ENCODE data around the gene TWSG1. TPM values are rescaled to one million over a fixed set of nuclear protein-coding genes. Genes with fewer than 3 reads are reported as not detected.
A peak's percentile ranks its signal among the peaks of the same experiment; 100 is the strongest.

The TWSG1 gene
- total and polyA plus RNA-seq, 10 of the 15 experiments (the other 5 are each of a cell fraction or from before 2014, with no cell fraction given): 11.1 to 45.1 (median 27.7) TPM

GRCh38 chr18:9446839-9447238 is 112.3 kb downstream of the TWSG1 start:
- no TSS peak for BruUV-seq (replicated peaks)
- ChIA-PET CTCF (no interaction called here), SMC1A (ENCODE audit: uncharacterized antibody, unreplicated experiment) (no interaction called here), POLR2A (no interaction called here), RAD21 (ENCODE audit: unreplicated experiment) (no interaction called here)
- ATAC-seq: no peak
- H3K27ac ChIP-seq (ENCODE audit: control insufficient read depth, insufficient read depth): no peak overlapping the region
- H2AFZ ChIP-seq (ENCODE audit: control insufficient read depth, low read depth, low read length): no peak overlapping the region
- FAIRE-seq: no peak
- no peaks in the 10 kb centered on the region for H3K4me1 ChIP-seq (ENCODE audit: control insufficient read depth, insufficient read depth, low read length)
- H3K9ac ChIP-seq (ENCODE audit: control insufficient read depth, insufficient read depth, low read length): no peak overlapping the region
- DNase-seq (ENCODE audit: low read depth, low spot score): no peak
- TF ChIP-seq HDAC6 (IDR thresholded peaks at IDR 0.05; ENCODE audit: unreplicated experiment): no peak
- TF ChIP-seq SMARCA5 (IDR thresholded peaks at IDR 0.05): no peak
- TF ChIP-seq MXI1 (IDR thresholded peaks at IDR 0.05; ENCODE audit: low read depth, low read length): no peak
- TF ChIP-seq BRCA1 (IDR thresholded peaks at IDR 0.05; ENCODE audit: low read depth, low read length): no peak
- no peak for TF ChIP-seq ASH2L (IDR thresholded peaks at IDR 0.05; ENCODE audit: borderline replicate concordance, low read depth)
- TF ChIP-seq MEF2B (IDR thresholded peaks at IDR 0.05; ENCODE audit: partially characterized antibody, poor library complexity, severe bottlenecking): no peak
- TF ChIP-seq MYC (IDR thresholded peaks at IDR 0.05; ENCODE audit: insufficient read depth, insufficient read length, insufficient replicate concordance, low read length, severe bottlenecking): no peak
- no peaks in the 10 kb centered on the region for H3K79me2 ChIP-seq (ENCODE audit: control insufficient read depth, insufficient read depth, low read length)
- 71% methylated on average over 5 of the region's 5 CpGs for WGBS (ENCODE audit: insufficient coverage, insufficient replicate concordance, low lambda C conversion rate, missing lambda C conversion rate)
- in situ Hi-C loops (cut with MboI): no loop called here
- no peaks in the 10 kb centered on the region for H3K36me3 ChIP-seq (ENCODE audit: control insufficient read depth in 2 of 2, insufficient read depth in 2 of 2, low read length in 1 of 2)
- intact Hi-C loops (cut with micrococcal nuclease; ENCODE audit: unreplicated experiment): no loop called here
- no peaks in the 10 kb centered on the region for H4K20me1 ChIP-seq (ENCODE audit: control insufficient read depth, insufficient read depth)
- H3K27me3 ChIP-seq (replicated peaks in 1 of 2; ENCODE audit: control insufficient read depth in 2 of 2, insufficient read depth in 2 of 2, low read length in 1 of 2): no peaks in the 10 kb centered on the region
- no peak overlapping the region for H3K4me2 ChIP-seq (ENCODE audit: control insufficient read depth, insufficient read depth)
- peaks cover 4% of the 10 kb centered on the region; the same call in 2 of the 3 replicates for H3K9me3 ChIP-seq (replicated peaks; ENCODE audit: control insufficient read depth, insufficient read depth, low read length)
- no peak overlapping the region for H3K4me3 ChIP-seq

GRCh38 chr18:9447334-9447733 is 112.8 kb downstream of the TWSG1 start:
- ChIA-PET POLR2A (no interaction called here), RAD21 (ENCODE audit: unreplicated experiment) (no interaction called here), SMC1A (ENCODE audit: uncharacterized antibody, unreplicated experiment) (interaction anchor here (1.0 kb wide), 1 partner anchor 22 kb away, joined by 4 read pairs; no protein-coding TSS in a partner anchor), CTCF (no interaction called here)
- no peak for DNase-seq (ENCODE audit: low read depth, low spot score)
- no peak for FAIRE-seq
- no peak overlapping the region for H3K9ac ChIP-seq (ENCODE audit: control insufficient read depth, insufficient read depth, low read length)
- H3K27me3 ChIP-seq (replicated peaks in 1 of 2; ENCODE audit: control insufficient read depth in 2 of 2, insufficient read depth in 2 of 2, low read length in 1 of 2): no peaks in the 10 kb centered on the region
- in situ Hi-C loops (cut with MboI) (no loop called here), intact Hi-C loops (cut with micrococcal nuclease; ENCODE audit: unreplicated experiment) (no loop called here)
- H3K79me2 ChIP-seq (ENCODE audit: control insufficient read depth, insufficient read depth, low read length): no peaks in the 10 kb centered on the region
- no peak overlapping the region for H2AFZ ChIP-seq (ENCODE audit: control insufficient read depth, low read depth, low read length)
- no peak for ATAC-seq
- peaks cover 4% of the 10 kb centered on the region; the same call in 2 of the 3 replicates for H3K9me3 ChIP-seq (replicated peaks; ENCODE audit: control insufficient read depth, insufficient read depth, low read length)
- WGBS (ENCODE audit: insufficient coverage, insufficient replicate concordance, low lambda C conversion rate, missing lambda C conversion rate): 76% methylated on average over 7 of the region's 7 CpGs
- no peak for TF ChIP-seq SMC3 (IDR thresholded peaks at IDR 0.05; ENCODE audit: borderline replicate concordance, low read length)
- TF ChIP-seq NFXL1 (IDR thresholded peaks at IDR 0.05; ENCODE audit: borderline replicate concordance): no peak
- peak; percentile 32; the same call in 1 of the 2 replicates for TF ChIP-seq CBX5 (IDR thresholded peaks at IDR 0.05; ENCODE audit: low read depth)
- TF ChIP-seq KAT2A (conservative IDR thresholded peaks at IDR 0.05; ENCODE audit: control insufficient read depth, low read depth, low read length): no peak
- TF ChIP-seq CEBPB (IDR thresholded peaks at IDR 0.05; ENCODE audit: borderline replicate concordance in 1 of 2, low read depth in 2 of 2, low read length in 2 of 2): no peak
- H3K4me2 ChIP-seq (ENCODE audit: control insufficient read depth, insufficient read depth): no peak overlapping the region
- H3K36me3 ChIP-seq (ENCODE audit: control insufficient read depth in 2 of 2, insufficient read depth in 2 of 2, low read length in 1 of 2): no peaks in the 10 kb centered on the region
- no TSS peak for BruUV-seq (replicated peaks)
- H3K4me3 ChIP-seq: no peak overlapping the region
- no peaks in the 10 kb centered on the region for H3K4me1 ChIP-seq (ENCODE audit: control insufficient read depth, insufficient read depth, low read length)
- H4K20me1 ChIP-seq (ENCODE audit: control insufficient read depth, insufficient read depth): no peaks in the 10 kb centered on the region
- H3K27ac ChIP-seq (ENCODE audit: control insufficient read depth, insufficient read depth): no peak overlapping the region
